GM18507 (cell line): ENCODE data around the gene POLR2H.

Experiments used
- DNase-seq: peaks from one replicate; pipeline ENCODE4 v3.0.0; 2011; ENCODE audit warnings: low read depth; ENCODE audit not compliant: insufficient read length; ENCODE audit errors: extremely low spot score
- FAIRE-seq: peaks from 2 replicates; lab custom pipeline; 2011; peaks lifted over from hg19 to GRCh38; lab: Jason Lieb, UNC

POLR2H gene

DNA sequence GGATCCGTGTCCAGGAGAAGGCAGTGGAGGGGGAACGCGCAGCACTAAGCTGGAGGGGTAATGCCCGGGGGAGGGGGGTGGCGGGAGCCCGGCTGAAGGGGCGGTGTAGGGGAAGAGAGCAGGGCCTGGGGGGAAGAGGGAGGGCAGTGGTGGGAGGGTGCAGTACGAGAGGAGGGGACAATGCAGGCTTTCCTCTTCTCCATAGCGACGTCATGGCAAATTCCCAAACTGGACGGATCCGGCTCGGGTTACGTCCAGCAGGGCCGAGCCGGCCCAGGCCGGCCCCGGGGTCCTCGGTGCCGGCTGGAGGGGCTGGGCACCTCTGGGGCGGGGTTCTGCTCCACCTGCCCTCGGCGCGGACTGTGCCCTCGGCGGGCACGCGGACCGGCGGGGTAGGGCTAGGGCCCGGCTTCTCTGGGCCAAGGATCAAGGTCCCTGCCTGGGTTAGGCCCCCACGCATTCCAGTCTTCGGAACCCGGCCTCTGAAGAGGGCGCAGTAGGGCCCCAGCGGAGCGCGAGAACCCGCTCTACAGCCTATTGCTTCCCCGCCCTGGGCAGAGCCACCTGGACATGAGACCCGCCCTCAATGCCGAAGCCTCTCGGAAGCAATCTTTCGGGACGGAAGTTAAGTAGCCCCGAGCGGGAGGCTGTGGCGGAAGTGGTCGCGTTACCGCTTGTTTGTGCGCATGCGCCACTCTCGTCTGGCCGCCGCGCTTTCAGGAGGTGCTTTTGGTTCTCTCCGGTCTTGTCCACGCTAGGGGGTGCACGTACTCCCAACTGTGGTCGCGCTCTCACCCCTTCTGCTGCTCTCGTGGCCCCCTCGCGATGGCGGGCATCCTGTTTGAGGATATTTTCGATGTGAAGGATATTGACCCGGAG, 1.4 kb downstream of the POLR2H start:
- DNase-seq (peak; percentile 96), FAIRE-seq (peak; percentile 99)

DNA sequence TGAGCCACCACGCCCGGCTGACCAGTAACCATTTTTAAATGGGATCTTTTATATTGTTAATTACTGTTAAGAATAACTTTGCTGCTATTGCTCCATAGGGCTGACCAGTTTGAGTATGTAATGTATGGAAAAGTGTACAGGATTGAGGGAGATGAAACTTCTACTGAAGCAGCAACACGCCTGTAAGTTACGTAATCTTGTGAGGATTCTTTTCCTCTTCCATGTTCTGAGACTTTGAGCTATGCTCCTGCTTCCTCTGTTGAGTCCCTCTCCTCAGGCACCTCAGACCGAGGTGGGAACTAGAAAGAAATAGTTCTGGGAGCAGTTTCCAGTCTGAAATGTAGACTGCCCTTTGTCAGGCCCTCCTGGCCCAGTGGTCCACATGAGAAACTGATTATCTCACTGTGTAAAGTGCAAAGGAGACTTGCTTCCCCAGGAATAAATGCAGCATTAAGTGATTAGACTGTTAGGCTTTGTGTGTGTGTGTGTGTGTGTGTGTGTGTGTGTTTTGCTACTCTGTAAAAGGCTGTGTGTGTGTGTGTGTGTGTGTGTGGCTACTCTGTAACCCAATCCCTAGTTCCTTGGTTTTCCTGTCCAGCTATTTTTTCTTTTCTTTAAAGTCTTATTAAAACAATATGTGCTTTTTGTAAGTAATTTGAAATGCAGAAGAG, 5.2 kb downstream of the POLR2H start:
- FAIRE-seq (no peak), DNase-seq (no peak)

DNA sequence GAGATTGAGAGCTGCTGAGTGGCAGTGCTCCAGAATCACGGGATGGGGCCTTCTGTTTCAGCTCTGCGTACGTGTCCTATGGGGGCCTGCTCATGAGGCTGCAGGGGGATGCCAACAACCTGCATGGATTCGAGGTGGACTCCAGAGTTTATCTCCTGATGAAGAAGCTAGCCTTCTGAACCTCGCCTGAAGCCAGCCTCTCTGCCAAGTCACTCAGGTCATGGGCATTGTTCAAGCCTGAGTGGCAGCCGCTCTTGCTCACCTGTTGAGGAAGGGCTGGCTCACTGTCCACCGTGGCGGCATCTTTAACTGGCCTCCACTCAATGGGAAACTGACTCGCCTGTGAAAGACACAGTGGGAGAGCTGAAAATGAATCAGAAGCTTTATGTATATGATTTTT, 6.6 kb downstream of the POLR2H start:
- FAIRE-seq, result no peak

DNA sequence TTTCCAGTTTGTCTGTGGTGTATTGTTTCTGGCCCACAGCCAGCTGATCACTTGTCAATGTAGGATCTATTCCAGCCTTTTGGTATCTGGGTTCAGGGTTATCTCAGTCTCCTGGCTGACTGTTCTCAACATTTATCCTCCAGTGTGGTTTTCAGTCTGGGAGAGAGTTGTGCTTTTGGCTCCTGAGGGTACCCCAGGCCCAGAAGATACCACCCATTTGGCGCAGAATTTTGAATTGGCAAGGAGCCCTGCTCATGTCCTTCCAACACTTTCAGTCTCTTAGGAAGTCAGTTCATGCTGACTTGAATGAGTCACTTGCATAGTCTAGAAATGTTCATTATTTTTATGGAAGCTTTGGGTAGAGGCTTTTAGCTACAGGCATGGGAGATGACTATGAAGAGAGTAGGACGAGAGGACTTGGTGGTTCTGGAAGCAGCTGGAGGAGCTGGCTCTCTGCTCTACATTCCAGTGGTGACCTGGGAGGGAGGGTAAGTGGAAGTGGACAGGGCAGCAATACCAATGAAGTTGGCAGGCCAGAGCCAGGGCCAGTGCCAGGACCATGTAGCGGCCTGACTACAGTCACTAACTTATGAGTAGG, 7.2 kb downstream of the POLR2H start:
- FAIRE-seq, result no peak
- no peak for DNase-seq

More for the DNA sequence above, 6.6 kb downstream of the POLR2H start:
- no peak for DNase-seq

DNA sequence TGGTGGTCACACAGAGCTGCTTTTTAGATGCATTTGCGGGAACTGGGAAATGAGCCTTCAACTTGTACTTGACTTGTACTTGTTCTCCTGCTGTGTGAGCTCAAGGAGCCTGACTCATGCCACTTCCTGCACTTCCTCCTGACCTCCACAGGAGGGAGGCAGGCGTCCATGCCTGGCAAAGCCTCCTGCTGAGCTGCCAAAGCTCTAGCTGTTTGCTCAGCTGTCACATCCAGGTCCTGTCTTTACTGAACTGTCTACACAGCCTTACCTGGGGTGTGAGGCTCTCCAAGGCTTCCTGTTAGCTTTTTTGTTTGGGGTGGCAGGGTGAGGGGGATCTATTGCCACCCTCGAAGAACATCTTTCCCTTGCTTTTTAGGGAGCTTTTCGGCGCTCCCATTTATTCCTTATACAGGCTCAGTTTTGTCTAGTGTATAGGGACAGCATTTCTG, 10.1 kb downstream of the POLR2H start:
- DNase-seq (peak; percentile 59), FAIRE-seq (peak; percentile 62)

DNA sequence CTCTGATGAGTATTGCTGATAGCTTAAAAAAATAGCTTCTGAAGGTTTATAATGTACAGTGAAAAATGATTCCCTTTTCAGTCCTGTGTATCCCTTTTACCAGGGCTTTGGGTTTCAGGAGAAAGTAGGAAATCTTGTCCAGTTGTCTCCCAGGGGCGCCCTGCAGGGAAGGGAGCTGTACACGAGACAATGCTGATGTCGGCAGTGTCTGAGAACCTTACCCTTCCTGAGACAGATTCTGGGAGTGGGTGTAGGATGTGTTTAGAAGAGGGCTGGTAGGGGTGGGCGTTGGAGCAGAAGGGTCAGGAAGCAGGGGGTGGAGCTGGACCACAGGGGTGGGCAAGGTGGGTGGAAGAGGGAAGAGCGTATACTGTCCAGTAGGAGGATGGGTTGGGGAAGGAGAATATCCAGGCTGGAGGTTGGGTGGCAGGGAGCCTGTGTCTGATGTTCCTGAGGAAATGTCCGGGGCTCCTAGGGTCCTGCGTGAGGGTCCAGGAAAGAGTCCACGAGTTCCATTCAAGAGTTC, 10.8 kb downstream of the POLR2H start:
- DNase-seq, result no peak
- no peak for FAIRE-seq

DNA sequence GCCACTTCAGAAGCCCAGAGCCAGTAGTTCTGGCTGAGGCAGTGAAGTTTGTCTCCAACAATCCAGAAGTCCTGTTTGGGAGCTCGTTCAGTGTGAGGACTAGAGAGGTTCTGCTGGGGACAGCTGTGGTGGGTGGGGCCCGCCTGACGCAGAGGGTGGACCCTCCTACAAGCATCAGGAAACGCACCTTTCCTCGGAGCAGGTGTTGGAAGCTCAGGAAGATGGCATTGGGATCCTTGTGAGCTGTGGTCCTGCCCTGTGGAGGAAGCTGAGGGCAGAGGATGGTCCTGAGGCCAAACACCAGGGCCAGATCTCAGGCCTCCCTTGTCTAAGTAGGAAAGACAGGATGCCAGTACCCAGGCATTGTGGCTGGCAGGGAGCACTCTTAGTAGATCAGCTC, 11.4 kb downstream of the POLR2H start:
- no peak for DNase-seq
- no peak for FAIRE-seq

DNA sequence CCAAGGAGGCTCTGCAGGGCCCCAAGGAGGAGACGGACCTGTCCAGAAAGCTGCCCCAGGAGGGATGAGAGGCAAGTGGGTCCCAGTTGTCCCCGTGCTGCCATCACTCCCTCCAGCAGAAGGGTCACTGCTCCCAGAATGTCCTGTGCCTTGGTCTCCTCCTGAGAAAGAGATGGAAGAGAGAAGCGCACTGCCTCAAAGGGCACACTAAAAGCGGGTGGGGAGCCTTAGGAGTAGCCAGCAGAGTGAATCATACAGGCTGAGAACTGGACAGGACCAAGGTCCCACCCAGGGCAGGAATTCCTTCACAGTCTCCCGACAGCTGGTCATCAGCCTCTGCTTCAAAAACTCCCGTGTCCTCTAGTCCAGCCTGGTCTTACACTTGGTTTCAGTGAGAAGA, 11.9 kb downstream of the POLR2H start:
- DNase-seq (no peak), FAIRE-seq (no peak)

DNA sequence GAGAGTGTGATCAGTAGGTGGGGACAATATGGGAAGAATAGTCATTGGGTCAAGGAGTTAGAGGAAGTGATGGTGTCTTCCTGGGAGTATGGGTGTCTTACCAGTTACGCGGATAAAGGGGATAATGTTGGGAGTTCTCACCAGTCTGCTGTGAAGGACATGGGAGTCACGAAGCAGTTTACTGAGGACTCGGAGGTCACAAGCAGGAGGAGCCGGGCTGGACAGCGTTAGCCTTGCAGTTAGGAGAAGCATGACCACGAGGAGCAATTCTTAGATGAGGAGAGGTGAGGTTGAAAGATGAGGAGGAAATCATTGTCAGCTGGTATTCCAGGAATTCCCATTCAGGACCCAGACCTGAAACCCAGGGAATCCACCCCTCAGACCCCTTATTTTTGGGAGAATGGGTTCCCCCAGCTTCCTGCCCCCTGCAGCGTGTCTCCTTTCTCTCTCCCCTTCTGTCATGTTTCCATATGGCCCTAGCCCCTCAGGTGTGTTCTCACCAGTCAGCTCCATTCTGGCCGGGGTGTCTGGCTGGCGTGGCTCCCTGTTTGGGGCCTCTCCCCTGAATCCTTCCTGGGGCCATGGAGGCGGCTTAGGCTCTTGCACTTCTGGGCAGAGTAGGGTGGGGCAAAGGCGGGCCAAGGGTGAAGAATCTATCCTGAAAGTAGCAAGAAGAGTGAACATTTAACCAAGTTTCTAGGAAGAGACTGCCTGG, 14.4 kb downstream of the POLR2H start:
- FAIRE-seq (no peak), DNase-seq (no peak)

DNA sequence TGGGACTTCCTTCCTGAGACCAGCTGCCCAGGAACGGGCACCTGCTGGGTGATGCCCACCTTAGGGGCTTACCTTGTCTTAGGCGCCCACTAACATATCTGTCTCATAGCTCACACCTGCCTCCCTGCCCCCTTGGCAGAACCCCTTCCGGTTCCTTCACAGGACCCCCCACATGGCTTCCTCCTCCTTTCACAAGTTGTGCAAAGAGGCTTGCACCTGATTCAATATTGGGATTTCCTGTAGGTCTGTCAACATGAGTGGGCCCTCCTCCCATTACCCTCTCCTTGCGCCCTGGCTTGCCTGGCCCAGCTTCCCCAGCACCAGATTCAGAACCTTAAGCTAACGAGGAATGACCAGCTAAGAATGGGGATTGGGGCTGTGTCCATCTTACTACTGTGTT, 15.9 kb downstream of the POLR2H start:
- DNase-seq, result no peak
- FAIRE-seq, result no peak

DNA sequence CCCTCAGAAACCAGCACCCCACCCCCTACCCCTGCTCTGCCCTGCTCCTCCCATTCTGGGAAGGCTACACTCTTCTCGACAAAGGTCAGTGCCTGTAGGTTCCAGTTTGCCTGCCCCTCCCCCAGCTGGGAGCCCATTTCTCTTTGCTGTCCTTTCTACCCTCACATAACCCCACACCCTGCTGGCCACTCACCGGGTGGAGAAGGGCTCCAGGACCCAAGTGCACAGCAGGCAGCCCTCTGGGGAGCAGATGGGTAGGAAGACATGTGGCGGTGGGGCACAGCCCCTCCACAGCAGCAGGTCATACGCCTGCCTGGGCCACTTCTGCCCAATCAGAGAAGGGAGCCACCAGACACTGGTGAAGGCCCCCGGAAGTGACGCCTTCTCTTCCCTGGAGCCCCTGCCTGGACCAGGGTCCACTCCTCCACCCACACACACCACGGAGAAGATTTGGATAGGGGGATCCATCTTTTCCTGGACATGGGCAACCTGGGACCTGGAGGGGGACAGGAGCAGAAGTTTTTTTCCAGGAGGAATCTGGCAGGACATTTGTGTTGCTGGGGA, 16.5 kb downstream of the POLR2H start, which contains the start of gene THPO:
Gene THPO, minus strand, starts transcription at position 326 of the 564 bp plus-strand sequence. CDS start 1,948 bp downstream, outside the sequence.
- FAIRE-seq (no peak), DNase-seq (no peak)

DNA sequence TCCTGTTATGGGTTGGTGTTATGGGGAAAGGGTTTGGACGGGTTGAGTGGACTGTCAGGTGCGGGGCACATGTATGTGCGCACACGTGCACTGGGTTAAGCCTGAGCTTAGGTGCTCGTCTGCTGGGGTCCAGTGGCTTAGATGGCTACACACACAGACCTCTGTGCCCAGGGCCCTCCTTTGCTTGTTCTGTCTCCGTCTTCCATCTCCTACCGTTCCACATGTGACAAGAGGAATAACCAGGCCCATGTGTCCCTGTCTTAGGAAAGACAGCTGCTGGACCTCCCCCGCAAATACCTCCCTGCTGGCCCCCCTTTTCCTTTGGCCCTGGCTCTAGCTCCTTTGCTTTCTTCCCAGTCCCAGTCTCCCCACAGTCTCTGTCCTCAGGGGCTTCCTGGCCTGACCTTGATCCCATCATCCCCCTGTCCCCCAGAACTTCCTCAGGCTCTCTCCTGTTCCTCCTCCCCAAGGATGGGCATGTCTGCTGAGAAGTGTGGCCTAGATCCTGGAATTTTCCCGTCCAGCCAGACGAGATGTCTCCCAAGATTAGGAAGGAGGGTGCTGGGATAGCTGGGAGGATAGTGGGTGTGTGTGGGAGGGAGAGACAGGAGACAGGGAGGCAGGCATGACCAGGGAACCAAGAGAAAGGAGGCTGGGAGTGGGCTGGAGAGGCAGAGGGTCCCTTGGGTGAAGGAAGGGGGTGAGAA, 17.3 kb downstream of the POLR2H start:
- DNase-seq, result no peak
- no peak for FAIRE-seq

DNA sequence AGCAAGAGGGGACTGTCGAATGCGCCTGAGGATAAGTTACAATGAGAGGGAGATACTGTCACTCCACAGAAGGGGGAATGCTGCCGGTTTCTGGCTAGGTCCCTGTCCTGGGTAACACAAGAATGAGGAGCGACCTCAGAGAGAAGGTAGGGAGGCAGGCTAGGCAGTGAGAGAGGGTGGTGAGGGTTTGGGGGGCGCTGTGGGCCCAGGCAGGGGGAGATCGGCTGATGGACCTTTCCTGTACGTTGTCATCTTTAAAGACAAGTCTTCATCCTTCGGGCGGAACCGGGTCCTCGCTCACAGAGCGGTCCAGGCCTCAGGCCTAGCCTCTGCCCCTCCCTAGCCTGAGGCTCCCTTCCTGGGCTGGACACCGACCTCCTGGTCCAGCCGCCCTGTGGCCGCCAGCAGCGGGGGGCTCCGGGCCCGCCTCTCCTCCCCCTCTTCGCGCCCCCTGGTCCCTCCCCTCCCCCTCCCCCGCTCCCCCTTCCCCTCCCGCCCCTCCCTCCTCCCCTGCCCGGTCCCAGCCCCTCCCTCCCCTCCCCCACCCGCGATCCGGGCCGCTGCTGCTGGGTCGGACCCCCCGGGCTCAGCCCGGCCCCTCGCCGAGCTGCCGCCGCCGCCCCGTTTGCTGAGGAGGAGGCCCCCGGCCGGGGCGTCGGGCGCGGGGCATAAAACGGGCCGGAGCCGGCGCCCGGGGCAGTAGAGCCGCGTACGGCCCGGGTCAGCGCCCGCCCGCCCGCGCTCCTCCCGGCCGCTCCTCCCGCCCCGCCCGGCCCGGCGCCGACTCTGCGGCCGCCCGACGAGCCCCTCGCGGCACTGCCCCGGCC, 18.1 kb downstream of the POLR2H start, which contains the start of gene CHRD:
Gene CHRD, plus strand, starts transcription at position 697 of the 827 bp plus-strand sequence. CDS start 265 bp downstream, outside the sequence.
- FAIRE-seq (no peak), DNase-seq (no peak)

DNA sequence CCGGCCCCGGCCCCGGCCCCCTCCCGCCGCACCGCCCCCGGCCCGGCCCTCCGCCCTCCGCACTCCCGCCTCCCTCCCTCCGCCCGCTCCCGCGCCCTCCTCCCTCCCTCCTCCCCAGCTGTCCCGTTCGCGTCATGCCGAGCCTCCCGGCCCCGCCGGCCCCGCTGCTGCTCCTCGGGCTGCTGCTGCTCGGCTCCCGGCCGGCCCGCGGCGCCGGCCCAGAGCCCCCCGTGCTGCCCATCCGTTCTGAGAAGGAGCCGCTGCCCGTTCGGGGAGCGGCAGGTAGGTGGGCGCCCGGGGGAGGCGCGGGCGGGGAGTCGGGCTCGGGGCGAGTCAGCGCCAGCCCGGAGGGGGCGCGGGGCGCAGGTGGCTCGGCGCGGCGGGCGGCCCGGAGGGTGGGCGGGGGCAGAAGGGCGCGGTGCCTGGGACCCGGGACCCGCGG, 18.7 kb downstream of the POLR2H start:
- DNase-seq, result no peak
- FAIRE-seq, result no peak

DNA sequence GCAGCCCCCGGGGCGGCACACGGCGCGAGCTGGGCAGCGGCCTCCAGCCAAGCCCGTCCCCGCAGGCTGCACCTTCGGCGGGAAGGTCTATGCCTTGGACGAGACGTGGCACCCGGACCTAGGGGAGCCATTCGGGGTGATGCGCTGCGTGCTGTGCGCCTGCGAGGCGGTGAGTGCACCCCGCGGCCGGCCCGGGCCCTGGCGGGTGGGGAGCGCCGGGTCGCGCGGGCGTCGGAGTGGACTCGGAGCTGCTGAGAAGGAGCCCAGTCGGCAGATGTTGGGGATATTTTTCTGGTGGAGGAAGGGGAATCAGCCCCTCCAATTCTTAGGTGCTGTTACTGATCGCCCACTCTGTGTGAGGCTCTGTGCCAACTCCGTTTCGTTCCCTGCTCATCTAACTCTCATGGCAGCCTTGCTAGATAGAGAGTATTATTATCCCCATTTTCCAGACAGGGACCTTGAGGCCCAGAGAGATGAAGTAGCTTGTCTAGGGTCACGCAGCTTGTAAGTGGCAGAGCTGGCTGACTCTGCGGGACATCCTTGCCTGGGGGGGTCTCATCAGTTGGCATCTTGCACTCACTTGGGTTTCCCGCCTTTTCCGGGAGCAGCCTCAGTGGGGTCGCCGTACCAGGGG, 19.2 kb downstream of the POLR2H start:
- DNase-seq, result no peak
- FAIRE-seq, result no peak

DNA sequence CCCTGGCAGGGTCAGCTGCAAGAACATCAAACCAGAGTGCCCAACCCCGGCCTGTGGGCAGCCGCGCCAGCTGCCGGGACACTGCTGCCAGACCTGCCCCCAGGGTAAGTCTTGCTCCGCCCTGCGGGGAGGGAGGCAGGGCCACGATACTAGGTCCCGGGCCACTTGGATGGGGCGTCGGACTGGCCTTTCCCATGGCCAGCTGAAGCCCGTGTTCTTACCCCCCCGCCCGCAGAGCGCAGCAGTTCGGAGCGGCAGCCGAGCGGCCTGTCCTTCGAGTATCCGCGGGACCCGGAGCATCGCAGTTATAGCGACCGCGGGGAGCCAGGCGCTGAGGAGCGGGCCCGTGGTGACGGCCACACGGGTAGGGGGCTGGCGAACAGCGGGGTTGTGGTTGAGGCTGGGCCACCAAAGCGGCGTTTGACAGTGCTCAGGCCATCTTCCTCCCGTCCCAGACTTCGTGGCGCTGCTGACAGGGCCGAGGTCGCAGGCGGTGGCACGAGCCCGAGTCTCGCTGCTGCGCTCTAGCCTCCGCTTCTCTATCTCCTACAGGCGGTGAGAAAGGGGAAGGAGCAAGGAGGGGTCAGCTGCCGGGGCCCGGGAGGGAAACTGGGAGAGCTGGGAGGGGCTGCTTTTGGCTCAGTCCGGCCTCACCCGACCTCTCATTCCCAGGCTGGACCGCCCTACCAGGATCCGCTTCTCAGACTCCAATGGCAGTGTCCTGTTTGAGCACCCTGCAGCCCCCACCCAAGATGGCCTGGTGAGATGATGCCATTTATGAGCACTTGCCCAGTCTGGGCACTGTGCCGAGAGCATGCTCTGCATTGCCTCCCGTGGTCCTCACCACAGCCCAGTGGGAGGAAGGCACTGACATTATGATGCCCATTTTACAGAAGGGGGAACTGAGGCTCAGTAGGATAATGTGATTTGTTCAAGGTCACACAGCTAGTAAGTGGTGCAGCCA, 20.0 kb downstream of the POLR2H start:
- DNase-seq (no peak), FAIRE-seq (no peak)
